Sciatic nerve (tissue), 2 donors: ENCODE data around the gene LIN28B. TPM values are rescaled to one million over a fixed set of nuclear protein-coding genes. Genes with fewer than 3 reads are reported as not detected.

Source experiments
- ATAC-seq: fragments of 200-7000 bp; cut with Tn5 transposase; one replicate; pipeline ENCODE4 v1.9.1; 2020; ENCODE audit warnings: mild to moderate bottlenecking, moderate library complexity
- DNase-seq: peaks from one replicate; pipeline ENCODE4 v3.0.0-alpha.2; 2020; ENCODE audit warnings: low spot score
- intact Hi-C: fragments of 100-400 bp; cut with DNase I; formaldehyde crosslinking; loops from one replicate; pipeline ENCODE4 v1.14.2; 2022
- total RNA-seq: library from RNA; stranded (reverse); fragmentation: NEBNext Ultra II Directional; extraction: Animal tissue kit (Norgen Biotek cat#: 25700); gene quantifications from one replicate; pipeline ENCODE4 v1.2.1, GENCODE V29; 2021
- donor health status: DM: no; HTN: no; CAD: no.
- donor health status: DM: no; HTN: no; CAD: no.

LIN28B gene
- total RNA-seq, 1 donor from 2014 or later = not detected

DNA sequence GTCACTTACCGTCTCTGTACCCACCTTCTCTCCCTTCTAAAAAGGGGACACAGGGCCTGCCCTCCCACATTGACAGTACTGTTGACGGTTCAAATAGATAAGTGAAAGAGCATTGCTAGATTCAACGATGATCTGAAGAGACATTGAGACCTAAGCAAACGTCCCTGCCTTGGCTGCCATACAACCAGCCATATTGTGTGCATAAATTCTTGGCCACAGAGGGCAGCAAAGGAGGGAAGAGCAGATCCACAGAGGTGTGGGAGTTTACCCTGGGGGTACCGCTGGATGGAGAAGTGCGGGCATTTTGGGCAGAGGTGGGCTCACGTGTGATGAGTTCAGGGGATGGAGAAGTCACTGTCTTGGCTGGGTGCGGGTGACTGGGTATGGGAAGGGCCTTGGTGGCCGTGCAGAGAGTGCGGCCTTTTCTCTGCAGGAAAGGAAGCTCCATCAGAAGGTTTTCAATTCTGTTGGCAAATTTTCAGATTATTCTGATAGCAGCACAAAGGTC is 137.3 kb downstream of the LIN28B start:
- ATAC-seq = no peak
- intact Hi-C loops = loop anchor here (10.0 kb wide), 1 partner anchor 311 kb away; the partner anchor contains the start of gene PREP

DNA sequence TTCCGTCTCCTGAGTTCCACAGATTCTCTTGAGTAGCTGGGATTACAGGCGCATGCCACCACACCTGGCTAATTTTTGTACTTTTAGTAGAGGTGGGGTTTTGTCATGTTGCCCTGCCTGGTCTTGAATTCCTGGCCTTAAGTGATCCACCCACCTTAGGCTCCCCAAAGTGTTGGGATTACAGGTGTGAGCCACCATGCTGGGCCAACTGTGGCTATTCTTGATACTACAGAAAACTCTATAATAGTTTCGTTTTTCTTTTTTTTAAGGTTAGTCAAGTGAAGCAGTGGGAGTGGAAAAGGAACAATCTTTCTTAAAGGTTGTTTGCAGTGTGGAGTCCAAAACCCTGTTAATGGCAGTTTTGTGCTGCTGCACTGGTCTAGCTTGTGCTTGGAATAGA is 138.2 kb downstream of the LIN28B start:
- intact Hi-C loops = loop anchor here (10.0 kb wide), 1 partner anchor 310 kb away; the partner anchor contains the start of gene PREP
- DNase-seq = no peak
- no peak for ATAC-seq

More for the DNA sequence above, 137.3 kb downstream of the LIN28B start:
- DNase-seq = no peak

DNA sequence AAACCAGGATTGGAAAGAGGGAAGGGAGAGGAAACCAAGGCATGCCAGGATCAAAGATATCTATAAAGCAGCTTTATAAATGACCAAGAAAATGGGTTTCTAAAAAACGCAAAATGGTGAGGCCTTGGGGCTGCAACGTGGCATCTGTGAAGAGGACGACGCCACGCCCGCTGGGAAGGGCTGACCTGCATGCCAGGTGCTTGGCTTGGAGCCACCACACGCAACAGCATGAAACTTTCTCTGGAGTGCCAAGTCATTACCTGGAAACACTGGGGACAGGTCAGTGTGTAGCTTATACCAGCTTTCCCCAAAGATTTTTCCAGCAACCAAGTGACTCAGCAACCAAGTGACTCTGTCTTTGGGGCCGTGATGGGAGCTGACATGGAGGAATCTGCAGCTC is 140.4 kb downstream of the LIN28B start:
- intact Hi-C loops = loop anchor here (10.0 kb wide), 1 partner anchor 308 kb away; the partner anchor contains the start of gene PREP
- ATAC-seq = no peak
- no peak for DNase-seq

DNA sequence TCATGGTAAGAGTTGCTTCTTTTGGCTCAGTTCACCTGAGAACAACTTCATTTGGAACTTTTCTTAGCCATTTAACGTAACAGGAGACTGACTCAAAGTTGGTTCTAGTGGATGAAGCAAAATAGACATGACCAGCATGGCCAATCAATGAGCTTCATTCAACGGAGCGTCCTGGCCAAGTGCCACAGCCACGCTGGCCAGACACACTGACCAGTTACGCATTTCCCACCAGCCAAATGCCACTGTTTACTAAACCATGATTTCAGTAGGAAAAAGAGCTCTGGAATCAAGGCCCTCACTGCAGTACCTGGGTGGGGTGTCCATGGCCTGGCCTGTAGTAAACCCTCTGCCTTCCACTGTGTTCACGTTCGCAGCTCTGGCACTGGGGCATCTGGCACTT is 142.5 kb downstream of the LIN28B start:
- ATAC-seq = no peak
- no peak for DNase-seq
- intact Hi-C loops = loop anchor here (10.0 kb wide), 1 partner anchor 305 kb away; the partner anchor contains the start of gene PREP

DNA sequence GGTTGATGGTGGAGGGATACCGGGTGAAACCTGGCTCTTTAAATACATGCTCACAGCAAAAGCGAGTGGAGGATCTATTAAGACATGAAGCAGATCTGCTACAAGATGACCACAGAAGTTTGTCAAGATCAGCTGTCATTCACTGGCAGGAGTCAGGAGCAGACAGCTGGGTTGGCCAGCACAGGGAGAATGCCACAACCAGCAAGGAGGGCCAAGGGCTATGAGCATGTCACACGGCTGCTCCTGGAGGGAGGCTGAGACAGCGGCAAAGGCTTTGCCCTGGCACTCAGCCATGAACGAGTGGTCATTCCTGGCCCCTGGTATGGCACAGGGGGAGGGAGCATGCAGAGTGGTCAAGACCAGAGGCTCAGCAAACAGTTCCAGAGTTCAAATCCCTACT is 145.3 kb downstream of the LIN28B start:
- DNase-seq = no peak
- intact Hi-C loops = no loop called here
- no peak for ATAC-seq

DNA sequence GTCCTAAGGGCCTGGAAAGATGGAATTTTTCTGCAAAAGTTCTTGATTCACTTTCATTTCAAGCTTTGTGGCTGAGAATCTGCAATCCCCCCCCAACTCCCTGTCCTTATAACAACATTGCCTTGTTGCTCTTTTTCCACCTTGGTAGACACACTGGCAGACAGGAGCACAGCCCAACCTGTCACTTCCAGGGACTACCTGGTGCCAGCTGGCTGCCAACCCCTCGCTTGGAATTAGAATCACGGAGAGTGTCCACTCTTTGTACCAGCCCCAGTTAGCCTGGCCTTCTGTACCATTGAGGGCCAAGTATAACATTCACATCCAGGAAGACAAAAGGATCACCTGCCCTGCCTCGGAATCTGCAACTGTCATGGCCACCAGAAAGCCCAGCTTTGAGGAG is 148.2 kb downstream of the LIN28B start:
- ATAC-seq (no peak), DNase-seq (no peak)
- intact Hi-C loops = no loop called here

DNA sequence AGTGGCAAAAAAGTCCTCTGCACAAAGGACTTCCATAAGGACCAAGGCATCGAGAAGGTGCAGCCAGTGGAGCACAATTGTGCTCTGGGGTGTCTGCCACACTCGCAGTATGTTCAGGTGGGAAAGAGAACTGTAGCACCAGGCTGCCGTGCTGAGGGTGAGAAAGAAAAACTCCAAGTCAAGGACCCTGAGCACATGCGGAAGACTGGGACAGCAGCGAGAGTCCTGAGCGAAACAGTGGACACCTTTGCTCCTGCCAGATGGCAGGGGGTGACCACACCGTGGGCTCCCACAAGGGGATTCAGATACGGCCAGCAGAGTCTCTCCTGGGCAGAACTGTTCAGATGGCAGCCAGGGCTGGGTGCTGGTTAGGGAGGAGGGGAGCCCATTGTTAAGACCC is 149.4 kb downstream of the LIN28B start:
- intact Hi-C loops = no loop called here
- ATAC-seq (no peak), DNase-seq (no peak)

DNA sequence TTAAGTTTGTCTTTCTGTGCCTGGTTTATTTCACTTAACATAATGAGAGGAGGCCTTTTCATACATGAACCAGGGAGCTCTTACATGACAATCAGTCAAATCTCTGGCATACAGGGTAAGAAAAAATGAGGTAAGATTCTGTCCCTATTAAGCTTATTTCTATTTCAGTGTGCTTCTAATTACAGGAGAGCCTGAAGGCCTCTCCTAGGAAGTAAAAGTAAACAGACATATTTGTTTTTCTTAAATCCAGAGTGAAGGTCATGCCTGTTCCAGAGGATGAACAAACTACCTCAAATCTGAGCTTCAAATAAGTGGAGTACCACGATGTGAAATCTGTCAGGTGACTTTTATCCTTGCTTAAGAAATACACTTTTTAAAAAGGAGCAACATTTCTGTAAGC is 150.3 kb downstream of the LIN28B start:
- ATAC-seq = no peak
- intact Hi-C loops = no loop called here
- no peak for DNase-seq

DNA sequence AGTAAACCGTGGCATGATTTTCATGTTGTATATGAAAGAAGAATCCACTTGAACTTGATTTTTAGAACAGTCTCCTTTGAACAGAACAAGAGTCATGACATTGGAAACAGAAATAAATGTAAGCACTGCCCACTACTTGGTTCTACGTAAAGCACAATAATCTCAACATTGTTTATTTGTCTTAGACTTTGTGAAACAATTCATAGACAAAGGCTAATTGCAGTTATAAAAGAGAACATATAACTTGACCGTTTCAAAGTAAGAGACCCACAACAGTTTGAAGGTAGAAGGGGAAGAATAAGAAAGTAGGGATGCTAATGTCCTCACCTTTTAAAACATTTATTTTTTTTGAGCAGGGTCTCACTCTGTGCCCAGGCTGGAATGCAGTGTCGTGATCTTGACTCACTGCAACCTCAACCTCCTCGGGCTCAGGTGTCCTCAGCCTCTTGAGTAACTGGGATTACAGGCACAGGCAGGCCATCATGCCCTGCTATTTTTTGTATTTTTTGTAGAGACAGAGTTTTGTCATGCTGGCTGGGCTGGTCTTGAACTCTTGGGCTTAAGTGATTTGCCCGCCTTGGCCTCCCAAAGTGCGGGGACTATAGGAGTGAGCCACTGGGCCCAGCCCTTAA is 151.8 kb downstream of the LIN28B start:
- no peak for ATAC-seq
- DNase-seq = no peak
- intact Hi-C loops = no loop called here

DNA sequence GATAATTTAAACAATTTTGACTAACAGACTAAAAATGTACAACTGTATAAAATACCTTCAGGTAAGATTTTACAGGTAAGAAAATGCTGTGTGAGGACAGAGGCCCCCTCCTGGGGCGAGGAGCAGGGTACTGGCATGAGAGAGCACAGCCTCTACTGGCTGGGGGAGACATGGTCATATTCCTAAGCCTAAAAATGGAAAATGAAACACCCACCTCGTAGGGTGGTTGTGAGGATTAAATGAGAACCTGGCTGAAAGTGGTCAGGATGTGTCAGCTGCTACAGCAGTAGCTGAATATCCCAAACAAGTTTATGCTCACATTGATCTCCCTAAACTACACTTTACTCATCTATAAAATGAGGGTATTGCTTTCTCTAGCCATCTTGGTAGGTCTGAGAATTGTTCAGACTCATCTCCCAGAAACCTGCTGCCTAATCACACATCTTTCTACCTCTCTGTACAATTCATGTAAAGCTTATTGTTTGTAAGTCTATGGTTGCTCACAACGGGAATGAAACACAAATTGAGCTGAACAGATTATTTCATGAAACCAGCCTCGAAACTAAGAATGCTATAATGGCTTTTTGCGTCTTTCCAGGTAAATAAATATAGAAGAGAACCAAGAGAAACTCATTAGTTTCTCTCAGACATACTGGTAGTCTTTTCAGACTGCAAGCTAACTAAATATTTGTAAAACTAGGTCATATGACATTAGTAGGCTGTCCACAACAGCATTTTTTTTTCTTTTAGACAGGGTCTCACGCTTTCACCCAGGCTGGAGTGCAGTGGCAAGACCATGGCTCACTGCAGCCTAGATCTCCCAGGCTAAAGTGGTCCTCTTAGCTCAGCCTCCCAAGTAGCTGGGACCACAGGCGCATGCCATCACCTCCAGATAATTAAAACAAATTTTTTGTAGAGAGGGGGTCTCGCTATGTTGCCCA is 153.3 kb downstream of the LIN28B start:
- DNase-seq (no peak), ATAC-seq (no peak)
- intact Hi-C loops = loop anchor here (10.0 kb wide), 1 partner anchor 745 kb away; no protein-coding TSS in a partner anchor

DNA sequence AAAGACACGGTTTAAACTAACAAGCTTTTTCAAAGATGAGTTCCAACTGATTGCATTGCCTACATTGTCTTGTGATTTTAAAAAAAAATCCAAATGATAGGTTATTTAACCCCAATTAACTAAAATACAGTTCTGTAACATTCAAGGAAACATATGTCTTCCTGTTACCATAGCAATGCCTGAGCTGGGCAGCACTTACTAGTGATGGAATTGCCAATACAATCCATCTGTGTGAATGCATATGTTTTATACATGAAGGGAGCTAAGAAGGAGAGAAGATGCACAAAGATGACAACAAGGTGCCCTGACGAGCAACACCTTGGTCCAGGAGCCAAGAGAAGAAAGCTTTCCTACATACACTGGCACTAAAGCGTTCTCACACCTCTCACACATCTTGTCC is 154.2 kb downstream of the LIN28B start:
- DNase-seq (no peak), ATAC-seq (no peak)
- intact Hi-C loops = loop anchor here (10.0 kb wide), 1 partner anchor 744 kb away; no protein-coding TSS in a partner anchor

DNA sequence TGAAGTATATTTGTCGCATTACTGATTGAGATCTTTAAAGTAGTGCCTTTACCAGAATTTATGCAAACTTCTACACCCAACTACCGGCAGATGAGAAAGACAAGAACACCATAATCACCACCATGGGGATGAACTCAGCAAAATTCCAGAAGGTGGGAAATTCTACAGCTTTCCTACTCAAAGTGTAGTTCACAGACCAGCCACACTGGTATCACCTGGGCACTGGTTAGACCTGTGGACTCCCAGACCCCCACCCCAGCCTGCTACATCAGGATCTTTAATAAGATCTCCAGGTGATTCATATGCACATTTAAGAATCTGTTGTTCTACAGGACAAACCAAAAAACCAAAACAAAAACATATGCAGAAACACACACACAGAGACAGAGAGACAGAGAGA is 155.0 kb downstream of the LIN28B start:
- DNase-seq = no peak

DNA sequence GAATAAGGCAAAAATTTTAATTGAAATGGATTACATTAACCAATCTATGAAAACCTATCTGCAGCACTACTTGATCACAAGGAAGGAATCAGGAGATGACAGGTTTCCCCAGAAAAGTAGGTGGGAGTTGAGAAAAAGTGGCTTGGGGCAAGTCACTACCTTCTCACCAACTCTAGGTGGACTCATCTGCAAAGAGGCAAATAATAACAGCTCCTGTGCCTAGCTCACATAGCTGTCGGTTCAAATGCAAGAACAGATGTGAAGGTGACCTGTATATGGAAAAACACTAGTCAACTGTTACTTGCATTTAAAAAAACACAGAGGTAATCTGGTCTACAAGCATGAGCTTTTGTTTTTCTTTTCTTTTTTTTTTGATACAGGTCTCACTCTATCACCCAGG is 155.7 kb downstream of the LIN28B start:
- no peak for DNase-seq
- ATAC-seq = no peak
- intact Hi-C loops = loop anchor here (10.0 kb wide), 1 partner anchor 742 kb away; no protein-coding TSS in a partner anchor

More for the DNA sequence above, 155.0 kb downstream of the LIN28B start:
- no peak for ATAC-seq
- intact Hi-C loops = loop anchor here (10.0 kb wide), 1 partner anchor 743 kb away; no protein-coding TSS in a partner anchor

DNA sequence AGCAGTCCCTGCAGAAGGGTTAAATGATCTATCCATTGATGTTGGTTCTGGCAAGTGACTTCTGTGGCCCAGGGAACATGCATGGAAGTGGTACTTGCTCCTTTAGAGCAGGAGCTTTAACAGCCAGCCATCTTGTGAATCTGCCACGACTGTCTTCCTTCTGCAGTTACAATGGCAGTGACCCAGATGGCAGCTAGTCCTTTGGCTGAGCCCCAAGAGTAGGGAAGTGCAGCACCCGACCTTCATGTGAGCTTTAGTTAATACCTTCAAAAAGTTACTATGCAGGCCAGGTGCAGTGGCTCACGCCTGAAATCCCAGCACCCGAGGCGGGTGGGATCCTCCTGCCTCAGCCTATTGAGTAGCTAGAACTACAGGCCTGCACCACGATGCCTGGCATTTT is 156.5 kb downstream of the LIN28B start:
- intact Hi-C loops = loop anchor here (10.0 kb wide), 1 partner anchor 741 kb away; no protein-coding TSS in a partner anchor
- ATAC-seq (no peak), DNase-seq (no peak)

DNA sequence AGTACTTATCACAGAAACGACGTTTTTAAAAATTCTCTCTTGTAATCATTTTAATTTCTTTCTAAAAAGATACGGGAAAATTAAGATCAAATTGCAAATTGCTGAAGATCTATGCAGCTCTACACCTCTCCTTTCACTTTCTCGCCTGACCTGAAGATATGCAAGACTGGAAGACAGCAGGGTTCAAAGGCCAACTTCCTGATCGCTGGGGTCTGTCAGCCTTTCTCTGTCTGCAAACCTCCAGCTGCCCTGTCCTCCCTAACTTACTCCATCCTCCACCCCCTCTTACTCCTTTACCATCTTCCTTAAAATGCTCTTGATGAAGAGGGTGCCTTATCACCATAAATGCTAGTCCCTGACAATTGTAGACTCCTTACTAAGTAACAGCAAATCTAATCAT is 159.2 kb downstream of the LIN28B start:
- no peak for DNase-seq
- intact Hi-C loops = loop anchor here (10.0 kb wide), 1 partner anchor 739 kb away; no protein-coding TSS in a partner anchor
- ATAC-seq = no peak

DNA sequence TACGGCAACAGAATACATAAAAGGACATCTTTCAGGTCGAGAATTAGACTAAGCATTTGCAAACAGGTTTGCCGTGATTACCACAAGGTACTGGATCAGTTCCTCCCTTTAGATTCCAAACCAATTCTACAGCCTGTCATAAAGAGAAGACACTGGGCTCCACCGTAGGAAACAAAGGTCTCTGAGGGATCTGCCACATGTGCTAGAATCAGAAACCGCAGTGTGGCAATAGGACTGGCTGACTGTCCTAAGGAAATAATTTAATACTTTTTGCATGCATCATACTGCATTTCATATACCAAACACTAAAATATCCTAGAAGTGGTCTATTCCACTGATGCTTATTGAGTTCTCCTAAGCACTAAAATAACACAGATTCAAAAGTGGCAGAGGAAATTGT is 163.7 kb downstream of the LIN28B start:
- ATAC-seq = no peak
- intact Hi-C loops = no loop called here
- no peak for DNase-seq

DNA sequence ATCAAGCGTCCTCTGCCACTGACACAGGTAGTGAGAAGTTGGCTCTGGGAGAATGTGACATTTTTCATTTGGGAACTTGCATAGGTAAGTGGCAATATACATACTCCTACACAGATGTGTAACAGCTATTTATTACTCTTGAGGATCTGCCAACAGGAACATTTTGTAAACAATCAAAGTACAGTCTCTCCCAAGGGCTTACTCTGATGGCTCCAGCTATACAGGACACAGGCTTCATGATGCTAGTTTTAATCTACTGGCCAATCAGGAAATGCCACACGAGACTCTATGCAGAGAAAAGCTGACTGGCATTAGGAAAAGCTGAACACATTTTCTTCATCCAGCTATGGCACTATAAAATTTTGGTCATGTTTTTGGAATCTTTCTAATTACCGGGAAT is 165.1 kb downstream of the LIN28B start:
- DNase-seq = no peak
- no peak for ATAC-seq
- intact Hi-C loops = no loop called here

DNA sequence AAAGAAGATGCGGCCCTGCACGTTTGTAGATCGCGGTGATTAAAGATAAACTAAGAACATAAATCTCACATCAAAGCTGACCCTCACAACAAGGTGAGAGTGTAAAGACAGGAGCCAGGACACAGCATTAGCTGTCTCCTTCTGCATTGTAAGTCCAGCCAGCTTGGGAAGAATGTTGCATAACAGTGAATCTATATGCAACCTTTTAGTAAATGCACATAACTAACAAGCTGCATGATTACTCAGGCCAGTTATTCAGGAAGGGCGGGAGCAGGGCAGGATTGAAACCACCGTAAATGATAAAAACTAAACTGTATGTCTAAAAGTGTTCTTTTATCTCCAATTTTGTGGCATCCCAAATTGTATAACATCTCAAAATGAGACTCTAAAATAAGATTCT is 165.8 kb downstream of the LIN28B start:
- no peak for ATAC-seq
- DNase-seq = no peak
- intact Hi-C loops = no loop called here
